GM19328 (cell line): ENCODE results near the gene A2M.

ENCODE experiments used
- ATAC-seq: cut with Tn5 transposase; IDR thresholded peaks from one replicate; pipeline ENCODE4 v1.9.1; 2021; ENCODE audit warnings: mild to moderate bottlenecking, moderate library complexity; ENCODE audit not compliant: unreplicated experiment

The A2M gene

DNA sequence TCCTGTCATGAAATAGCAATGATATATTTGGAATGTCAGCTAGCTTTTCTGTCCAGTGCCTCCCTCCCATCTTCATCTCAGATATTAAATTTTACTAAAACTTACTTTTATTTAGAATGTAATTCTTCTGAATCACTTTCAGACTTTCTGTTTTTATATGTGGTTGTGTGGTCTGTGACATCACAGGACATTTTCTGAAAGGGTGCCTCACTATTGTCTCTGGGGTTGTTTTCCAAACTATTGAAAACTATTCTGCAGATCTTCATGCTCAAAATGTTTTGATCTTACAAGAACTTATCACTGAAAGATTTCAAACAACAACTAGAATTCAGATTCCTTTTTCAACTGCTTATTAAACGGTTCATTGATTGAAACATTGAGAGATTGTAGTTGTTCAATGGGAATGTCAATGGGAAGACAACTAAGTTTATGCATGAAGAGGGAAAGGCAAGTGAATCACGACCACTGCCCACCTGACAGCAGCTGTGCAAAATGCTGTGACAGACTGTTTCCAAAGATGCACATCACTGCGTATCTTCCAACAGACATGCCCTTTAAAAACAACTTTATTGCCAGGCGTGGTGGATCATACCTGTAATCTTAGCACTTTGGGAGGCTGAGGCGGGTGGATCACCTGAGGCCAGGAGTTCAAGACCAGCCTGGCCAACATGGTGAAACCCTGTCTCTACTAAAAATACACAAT, 75.1 kb downstream of the A2M start:
- no peak for ATAC-seq

DNA sequence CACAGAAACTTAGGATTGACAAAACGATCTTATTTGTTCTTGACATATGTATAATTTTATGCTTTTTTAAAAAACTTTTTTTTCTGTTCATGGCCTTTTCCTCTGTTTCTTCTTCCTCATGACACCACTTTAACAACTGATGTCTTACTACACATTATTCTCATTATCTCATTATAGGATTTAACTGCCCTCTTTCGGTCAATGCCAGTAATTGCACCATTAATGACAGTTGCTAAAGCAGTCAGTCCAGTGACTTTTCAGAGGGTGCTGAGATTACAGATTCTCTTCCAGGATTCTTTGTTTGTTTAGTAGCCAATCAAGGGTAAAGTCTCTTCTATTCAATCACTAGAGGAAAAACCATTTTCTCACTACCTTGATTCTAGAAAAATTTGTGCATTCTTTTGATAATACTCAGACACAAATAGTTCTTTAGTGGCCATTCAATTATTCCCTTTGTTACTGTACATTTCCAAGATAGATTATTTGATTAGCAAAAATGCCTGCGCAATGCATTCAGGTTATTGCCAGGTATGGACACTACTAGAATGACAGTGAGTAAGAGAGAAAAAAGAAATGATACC, 76.2 kb downstream of the A2M start:
- ATAC-seq, result no peak

DNA sequence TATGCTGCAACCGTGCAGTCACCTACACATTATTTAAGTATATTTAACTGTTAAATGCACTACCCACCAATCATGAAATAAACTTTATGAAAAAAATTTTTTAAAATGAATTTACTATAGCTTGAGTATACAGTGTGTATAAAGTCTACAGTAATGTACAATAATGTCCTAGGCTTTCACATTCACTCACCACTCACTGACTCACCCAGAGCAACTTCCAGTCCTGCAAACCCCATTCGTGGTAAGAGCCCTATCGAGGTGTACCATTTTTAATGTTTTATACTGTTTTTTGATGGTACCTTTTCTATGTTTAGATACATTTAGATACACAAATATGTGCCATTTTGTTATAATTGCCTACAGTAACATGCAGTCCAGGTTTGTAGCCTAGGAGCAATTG, 78.3 kb downstream of the A2M start:
- no peak for ATAC-seq

DNA sequence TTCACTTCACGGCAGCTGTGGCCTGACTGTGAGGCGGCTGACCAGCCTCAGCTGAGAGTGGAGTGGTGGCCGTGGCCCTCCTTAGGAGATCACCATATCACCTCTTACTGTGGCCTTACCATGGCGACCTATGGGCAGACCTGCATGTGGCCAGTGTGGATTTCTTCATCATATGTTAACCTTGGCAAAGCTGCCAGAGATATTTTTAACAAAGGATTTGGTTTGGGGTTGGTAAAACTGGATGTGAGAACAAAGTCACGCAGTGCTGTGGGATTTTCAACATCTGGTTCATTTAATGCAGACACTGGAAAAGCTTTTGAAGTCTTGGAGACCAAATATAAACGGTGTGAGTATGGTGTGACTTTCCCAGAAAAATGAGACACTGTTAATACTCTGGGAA, 79.5 kb downstream of the A2M start:
- ATAC-seq, result no peak

DNA sequence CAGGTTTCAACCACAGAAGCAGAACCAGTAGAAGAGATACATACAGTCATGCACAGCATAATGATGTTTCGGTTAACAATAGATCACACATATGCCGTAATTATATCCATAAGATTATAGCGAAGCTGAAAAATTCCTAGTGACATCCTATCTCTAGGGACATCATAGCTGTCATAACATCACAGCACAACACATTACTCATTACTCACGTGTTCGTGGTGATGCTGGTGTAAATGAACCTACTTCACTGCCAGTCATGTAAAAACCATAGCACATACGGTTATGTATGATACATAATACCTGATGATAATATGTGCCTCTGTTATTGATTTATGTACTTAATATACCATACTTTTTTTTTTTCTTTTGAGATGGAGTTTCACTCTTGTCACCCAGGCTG, 81.6 kb downstream of the A2M start:
- no peak for ATAC-seq

DNA sequence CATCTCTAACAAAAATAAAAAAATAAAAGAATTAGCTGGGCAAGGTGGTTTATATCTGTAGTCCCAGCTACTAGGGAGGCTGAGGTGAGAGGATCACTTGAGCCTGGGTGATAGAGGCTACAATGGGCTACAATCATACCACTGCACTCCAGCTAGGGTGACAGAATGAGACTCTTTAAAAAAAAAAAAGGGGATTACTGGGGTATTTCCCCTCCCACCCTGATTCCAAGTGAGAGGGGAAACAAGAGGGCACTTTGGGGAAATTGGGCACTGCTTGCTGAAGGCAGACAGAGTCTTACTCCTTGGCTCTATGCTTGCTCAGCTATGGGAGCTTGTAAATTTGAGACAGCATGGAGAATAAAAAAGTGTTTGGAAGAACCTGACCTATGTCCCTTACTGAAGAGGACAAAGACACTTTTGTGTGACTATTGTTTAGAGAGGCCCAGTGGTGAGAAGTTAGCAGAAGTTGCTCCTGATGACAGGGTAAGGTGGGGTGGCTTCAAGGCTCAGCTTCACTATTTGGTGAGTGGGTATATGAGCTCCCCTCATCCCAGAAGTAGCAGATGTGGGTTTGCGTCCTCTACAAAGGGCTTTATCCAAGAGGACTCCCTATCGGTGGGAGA, 82.3 kb downstream of the A2M start:
- ATAC-seq, result no peak

DNA sequence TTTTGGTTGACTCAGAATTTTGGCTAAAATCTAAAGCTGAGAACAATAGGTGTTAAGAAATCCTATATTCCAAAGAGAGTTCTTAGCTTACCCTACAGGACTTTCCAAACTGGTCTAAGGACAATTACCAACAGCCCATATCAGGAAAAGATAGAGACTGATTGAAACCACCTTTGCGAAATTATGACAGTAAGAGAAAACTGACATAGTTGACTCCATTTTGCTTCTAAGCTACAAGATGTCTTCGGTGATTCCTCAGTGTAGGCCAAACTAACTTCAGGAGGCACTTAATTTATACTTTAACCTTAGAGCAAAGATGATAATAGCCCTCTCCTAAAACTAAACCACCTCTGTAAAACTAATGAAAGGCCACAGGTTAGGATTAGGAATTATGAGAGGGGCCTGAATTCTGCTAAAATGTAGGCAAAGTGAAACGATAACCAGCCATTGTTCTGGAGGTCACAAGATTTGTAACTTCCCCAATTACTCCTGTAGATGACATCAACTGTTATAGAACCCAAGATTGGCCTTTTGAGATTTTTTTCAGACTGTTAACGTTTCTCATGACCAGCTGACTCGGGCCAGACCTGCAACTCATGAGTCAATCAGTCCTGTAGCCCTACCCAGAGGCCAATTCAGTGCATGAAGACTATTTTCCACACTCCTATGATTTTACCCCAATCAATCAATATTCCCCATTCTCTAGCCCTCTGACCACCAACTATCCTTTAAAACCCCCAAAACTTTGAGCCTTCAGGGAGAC, 83.3 kb downstream of the A2M start:
- ATAC-seq, result no peak

DNA sequence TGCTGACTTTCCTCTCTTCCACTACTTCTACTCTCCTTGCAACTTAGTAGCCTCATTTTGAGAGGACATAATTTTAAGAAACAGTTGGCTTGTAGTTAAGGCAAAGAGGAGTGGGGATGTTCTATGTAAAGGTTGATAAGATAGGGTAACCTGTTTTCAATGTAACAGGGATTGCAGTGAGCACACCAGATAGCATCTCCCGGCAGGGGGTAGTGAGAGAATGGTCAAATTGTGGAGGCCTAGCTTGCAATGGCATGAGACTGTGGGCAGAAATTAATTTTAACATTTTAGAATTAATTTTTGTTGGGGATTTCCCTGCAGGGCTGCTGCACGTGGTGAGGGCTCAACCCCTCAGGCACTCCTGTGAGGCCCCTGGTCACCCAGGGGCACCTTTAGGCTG, 84.9 kb downstream of the A2M start:
- ATAC-seq, result no peak

DNA sequence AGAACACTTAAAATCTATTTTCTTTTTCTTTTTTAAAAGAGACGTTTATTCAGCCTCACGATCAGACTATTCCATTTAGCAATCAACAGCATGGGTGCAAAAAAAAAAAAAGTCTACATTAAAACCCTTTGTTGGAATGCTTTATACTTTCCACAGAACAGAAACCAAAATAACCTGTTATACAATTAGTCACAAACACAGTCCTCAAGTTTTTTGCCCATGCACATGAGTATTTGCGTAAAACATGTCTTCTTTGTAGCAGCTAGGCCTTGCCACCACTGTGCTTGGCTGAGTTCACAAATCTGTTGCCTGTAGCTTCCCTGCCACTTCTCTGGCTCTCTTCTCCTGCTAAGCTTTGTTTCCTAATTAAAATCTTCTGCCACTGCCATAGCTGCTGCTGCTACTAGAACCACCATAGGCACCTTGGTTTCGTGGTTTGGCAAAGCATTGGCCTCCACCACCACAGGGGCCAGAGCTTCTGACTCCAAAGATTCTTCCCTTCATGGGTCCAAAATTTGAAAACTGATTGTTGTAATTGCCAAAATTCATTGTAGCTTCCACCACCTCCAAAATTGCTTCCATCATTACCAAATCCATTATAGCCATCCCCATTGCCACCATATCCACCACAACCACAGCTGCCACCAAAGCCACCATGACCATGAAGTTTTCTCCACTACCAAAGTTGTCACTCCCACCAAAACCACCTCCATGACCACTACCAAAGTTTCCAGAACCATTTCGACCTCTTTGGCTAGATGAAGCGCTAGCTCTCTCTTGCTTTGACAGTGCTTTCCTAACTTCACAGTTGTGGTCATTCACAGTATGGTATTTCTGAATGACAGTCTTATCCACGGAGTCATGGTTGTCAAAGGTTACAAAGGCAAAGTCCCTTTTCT, 88.3 kb downstream of the A2M start:
- ATAC-seq, result no peak

DNA sequence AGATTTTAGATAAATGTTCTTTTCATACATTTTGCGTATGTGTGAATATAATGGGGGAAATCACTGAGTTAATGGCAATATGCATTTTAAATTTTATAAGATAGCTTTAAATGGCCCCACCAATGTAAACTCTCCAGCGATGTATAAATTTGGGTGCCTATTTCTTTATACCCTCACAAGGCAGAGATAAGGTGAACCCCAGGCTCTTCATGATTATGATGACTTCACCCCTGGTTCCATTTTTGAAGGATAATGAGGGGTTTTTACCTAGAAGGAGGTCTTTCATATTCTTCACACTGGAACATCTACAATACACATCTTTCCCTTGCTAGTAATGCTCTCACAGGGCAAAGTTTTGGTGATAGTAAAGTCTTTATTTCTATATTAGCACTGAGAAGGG, 91.2 kb downstream of the A2M start:
- ATAC-seq, result no peak

DNA sequence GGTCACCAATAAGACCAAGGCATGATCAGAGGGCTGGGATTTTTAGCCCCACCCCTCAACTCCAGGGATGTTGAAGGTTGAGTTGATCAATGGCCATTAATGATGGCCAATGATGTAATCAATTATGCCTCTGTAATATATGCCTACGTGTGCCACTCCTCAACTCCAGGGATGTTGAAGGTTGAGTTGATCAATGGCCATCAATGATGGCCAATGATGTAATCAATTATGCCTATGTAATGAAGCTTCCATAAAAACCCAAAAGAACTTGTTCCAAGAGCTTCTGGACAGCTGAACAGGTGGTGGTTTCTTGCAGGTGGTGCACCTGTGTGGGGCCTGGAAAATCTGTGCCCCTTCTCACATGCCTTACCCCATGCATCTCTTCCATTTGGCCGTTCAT, 93.1 kb downstream of the A2M start:
- ATAC-seq, result no peak
